Activated CD4-positive, alpha-beta T cell treated with anti-CD3 and anti-CD28 coated beads, Interleukin-10, Interleukin-2, amounts not matched to agents 100 ng/mL and 50 ng/mL, durations not matched to agents 16 hours and 8 hours (primary cell): ENCODE data around the gene TULP4.
"Not testable (repeated sequence)": the region's sequence is repeated elsewhere in the genome, so short reads cannot be mapped to it uniquely, and the experiment has no call there.

Source experiments
- DNase-seq: peaks from one replicate; pipeline ENCODE4 v3.0.0-alpha.2; 2020

The TULP4 gene

DNA sequence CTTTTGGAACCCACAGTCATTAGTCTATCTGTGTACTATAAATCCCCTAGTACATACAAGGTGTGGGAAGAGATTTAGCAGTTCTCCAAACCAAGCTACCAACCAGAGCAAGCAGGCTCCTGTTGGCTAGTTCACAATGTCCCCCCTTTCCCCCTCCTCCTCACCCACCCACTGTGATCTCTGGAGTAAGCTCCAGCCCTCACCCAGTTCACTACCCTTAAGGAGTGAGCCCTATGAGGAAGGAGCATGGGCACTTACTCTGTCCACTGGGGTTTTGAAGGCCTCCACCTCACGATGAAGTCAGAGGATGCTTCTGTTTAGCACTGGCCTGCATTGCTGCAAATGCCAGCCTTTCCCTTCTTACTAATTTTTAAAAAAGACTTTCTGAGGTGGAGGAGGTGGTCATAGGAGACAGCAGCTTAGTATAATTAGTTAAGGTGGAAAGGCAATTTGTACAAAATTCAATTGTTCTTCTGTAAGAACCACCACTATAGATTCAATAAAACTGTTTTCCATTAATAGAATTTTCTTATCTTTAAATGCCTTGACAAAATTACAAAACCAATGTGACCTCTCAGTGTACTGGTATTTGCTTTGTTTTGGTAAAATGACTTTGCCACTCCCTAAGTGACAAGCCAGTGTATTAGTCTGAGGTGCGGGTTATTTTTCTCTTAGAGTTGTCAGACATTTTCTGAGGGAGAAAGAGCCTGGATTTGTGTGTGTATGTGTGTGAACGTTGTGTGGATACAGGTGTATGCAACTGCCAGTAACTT, 86.2 kb downstream of the TULP4 start:
- no peak for DNase-seq

DNA sequence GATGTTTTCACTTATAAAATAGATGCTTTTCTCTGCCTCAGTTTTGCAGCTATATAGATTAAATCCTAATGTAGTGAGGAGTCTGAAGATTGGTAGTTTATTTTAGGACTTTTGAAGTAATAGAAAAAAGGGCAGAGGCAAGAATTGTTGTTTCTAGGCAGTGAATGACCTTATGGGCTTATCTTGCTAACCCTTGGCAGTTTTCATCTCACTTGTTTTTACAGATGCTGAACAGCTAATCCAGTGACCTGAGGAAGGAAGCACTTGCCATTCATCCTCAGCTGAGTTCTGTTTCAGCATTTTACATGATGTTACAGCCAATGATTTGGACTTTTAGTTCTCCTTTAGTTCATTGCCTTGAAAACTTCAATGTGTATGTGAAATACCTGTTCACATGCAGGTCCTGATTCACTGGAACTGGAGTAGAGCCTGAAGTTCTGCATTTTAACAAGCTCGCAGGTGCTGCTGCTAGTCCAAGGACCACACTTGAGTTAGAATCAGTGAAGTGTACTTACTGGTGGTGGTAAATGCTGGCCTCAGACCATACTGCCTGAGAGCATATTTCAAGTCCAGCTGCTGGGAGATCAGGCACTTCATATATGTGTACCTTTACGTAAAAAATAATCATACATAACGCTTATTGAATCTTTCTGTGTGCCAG, 86.9 kb downstream of the TULP4 start:
- DNase-seq, result no peak

DNA sequence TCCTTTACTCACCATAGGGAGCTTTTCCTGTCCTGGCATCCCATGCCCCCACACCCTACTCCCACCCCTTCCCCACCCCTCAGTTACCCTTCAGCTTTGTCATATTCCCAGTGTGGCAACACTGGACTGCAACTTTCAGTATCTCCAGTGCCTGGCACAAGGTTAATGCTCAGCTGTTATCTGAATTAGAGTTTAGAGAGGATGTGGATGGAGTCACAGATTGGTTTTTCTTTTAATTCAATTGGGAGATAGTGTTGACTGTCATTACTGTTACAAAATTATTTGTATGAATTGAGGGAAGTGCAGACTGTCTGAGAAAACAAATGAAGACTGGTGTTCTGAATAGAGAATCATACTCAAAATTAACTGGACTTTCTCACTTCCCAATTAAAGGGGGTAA, 89.9 kb downstream of the TULP4 start:
- DNase-seq, result no peak

DNA sequence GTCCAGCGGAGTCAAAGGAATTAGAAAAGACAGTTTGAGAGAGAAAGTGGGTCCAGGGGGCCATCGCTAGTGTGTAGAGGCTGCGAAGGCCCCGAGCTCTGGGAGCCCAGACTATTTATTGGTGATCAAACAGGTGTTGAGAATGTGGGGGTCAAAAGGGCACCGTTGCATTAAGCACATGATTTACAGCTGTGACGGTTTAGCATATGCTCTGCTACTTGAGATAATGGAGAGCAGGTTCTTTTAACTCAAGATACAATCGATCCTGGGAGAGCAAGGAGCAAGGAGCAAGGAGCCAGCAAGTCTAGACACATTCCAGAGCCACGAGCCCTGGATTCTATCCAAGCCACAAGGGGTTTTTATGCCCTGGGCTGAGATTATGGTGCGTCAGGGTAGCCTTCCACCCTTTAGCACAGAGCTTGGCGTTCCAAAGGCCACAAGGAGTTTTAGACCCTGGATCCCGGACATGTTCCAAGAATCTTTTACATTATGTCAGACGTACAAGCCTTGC, 93.1 kb downstream of the TULP4 start:
- not testable (repeated sequence) for DNase-seq

DNA sequence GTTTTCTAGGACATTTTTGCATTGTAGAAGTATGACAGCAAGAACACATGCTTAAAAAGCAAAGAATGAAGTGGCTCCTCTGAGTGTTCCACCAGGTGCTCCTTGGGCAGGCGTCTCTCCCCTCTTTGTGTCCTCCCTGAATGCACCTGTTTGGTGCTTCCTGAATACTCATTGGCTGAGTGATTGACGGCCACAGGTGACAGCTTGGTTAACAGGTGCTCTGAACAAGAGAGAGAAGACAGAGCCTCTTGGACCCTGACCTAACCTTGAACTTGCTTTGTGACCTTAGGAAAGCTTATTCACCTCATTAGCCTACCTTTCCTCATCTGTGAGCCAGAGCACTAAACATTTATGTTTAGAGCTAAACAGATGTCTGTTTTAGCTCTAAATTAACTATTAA, 93.7 kb downstream of the TULP4 start:
- no peak for DNase-seq

DNA sequence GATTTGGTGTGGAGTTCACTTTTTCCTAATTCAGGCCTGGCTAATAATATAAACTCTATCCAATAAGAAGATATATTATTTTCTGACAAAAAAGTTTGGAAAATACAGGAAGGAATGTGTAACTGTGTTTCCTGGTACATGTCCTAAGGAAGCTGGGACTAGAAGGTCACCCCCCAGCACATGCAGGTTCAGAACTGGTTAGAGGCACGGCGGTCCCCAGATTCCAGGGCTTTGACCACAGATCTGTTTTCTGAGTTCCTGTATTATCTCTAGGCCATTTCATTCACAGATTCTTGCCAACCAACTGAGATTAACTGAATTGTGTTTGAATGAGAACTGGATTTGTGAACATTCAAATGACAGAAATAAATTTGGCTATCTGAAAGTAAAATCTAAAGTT, 94.5 kb downstream of the TULP4 start:
- no peak for DNase-seq

DNA sequence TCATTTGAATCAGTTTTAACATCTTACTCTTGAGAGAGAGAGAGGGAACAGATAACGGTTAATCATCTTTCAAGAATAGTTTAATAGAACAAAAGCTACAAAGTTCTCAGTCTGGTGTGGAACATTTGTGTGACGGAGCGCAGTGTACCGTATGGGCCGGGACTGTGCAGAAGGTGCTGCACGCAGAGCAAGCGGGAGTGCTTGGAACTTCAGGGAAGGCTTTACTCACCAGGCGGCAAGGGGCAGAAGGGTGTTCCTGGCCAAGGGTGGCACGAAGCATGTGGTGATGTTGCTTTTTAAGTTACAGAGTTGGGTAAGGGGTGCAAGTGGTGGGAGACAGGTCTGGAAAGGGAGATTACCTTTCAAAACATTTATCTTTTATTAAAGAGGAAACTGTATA, 95.7 kb downstream of the TULP4 start:
- DNase-seq, result no peak

DNA sequence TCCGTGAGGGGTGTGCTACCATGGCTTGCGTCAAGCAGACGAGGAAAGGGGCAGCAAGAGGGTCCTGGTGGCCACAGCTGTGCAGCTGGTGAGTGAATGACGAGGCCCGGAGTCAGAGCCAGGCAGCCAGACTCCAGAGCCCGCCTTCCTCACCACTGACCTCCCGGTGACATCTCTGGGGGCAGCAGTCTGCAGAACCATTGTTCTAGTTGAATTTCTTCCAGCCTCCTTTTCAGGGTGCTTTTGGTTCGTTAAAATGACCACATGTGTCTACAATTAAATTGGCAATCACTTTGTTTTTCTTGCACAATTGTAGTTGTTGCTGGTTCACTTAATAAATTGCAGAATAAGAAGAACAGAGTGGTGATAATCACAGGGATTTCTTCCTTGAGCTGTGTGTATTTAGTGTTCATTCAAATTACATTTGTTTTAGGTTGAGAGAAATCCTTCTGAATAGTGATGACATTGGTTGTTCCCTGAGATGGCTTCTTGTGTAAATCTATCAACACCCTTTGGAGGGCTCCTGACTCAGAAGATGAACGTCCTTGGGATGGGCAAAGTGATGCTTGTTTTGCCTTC, 96.4 kb downstream of the TULP4 start:
- DNase-seq, result no peak

DNA sequence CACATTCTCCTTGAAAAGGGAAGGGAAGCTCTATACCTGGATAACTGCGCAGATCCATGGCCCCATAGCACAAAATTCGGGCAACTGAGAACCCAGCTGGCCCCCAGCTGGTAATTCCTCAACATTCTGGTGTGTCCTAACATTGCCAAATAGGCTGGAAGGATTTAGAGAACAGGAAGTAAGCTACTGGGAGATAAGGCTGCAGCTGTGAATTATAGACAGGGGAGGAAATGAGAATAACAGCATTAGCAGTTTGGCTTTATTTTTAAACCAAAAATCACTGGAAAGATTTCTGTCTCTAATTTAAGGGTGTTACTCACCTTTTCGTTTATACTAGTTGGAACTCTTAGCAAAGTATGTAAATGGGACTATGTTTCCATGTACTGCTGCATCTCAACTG, 97.2 kb downstream of the TULP4 start:
- no peak for DNase-seq

DNA sequence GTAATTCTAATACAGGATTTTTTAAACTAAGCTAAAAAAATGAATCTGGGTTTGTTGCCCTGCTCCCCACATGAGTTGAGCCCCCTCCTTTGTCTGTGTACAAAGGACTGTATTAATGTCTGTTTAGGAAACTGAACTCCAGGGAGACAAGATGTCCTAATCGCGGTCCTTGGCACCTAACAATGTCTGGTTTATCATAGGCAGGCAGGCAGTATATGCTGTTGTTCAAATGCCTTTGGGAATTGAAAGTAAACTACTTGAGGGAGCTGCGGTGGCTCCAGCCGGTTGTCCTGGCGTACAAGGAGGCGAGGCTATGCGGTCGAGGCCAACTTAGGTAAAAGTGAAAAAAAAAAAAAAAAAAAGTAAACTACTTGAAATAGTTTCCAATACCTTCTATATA, 98.5 kb downstream of the TULP4 start:
- DNase-seq, result no peak

DNA sequence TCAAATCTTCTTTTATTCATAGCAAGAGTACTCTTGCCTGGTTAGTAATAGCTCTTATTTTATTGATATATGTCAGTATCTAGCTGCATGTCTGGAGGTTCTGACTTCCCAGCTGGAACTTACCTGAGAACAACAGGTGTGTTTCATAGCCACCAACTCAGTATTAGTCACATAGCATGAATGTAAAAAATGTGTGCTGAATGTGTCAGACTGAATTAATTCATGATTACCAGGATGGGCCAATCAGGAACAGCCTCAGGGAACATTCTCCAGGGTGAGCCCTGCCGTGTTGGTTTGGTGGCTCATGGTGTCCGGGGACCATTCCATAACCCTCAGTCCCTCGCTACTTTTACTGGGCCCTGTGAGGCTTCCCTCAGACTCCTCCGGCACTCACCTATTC, 99.7 kb downstream of the TULP4 start:
- no peak for DNase-seq

DNA sequence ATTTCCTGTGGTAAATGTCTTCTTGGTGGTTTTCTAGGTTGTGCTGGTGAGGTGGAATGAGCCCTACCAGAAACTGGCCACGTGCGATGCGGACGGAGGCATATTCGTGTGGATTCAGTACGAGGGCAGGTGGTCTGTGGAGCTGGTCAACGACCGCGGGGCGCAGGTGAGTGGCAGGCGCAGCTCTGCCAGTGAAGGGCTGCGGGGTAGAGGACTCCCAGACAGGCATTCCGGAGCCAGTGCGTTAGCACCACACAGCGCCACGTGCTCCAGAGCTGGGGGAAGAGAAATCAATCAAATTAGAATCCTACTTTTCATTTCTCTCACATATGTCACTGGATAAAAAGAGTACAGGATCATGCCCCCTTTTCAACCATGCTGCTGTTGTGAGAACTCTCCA, 100.8 kb downstream of the TULP4 start:
- no peak for DNase-seq

DNA sequence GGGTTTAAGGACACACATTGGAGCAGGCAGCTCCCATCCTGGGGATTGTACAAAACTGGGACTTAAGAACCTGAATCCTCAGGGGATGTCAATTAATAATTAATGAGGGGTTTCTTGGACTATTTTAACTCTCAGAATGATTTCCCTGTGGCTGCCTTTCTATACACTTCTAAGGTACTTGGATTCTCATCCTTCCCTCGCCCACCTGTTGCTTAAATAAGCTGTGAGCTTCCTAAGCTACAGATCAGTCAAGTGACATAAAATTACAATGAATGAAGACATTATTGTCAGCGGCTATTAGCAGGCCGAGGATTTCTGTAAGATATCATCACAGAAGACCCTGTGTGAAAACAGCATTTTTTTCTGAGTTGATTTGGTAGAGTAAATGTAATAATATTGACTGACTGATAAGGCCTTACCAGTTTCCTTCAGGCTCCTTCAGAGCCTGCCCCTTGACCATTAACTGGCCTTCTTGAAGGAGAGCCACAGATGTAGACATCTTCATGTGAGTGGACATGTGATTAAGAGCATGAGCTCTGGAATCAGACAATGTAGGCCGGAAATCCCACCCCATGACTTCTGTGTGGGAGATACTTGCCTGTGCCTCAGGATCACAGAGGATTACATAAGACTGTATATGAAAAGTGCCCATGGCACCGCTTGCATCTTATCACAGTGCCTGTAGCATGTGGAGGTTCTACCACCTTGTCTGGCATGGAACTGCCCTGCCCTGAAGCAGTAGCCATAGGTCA, 101.7 kb downstream of the TULP4 start:
- DNase-seq, result no peak

DNA sequence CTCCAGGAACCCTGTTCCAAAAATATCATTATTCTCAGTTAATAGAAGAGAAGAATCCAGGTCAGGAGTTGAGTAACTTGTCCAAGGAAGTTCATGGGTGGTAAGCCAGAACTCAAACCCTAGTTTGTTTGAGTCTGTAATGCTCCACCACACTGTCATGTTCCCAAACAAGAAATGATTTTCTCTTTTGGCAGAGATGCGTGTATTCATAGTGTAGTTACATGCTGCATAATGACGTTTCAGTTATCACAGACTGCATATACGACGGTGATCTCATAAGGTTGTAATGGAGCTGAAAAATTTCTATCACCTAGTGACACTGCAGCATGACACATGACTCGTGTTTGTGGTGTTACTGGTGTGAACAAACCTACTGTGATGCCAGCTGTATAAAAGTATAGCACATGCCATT, 102.6 kb downstream of the TULP4 start:
- no peak for DNase-seq

DNA sequence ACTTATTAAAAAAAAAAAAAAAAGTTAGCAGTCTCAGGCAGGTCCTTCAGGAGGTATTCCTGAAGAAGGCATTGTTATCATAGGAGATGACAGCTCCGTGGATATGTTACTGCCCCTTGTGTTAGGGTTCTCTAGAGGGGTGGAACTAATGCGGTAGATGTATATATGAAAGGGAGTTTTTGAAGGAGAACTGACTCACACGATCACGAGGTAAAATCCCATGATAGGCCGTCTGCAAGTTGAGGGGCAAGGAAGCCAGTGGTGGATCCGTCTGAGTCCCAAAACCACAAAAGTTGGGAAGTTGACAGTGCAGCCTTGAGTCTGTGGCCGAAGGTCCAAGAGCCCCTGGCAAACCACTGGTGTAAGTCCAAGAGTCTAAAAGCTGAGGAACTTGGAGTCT, 103.4 kb downstream of the TULP4 start:
- DNase-seq, result no peak

DNA sequence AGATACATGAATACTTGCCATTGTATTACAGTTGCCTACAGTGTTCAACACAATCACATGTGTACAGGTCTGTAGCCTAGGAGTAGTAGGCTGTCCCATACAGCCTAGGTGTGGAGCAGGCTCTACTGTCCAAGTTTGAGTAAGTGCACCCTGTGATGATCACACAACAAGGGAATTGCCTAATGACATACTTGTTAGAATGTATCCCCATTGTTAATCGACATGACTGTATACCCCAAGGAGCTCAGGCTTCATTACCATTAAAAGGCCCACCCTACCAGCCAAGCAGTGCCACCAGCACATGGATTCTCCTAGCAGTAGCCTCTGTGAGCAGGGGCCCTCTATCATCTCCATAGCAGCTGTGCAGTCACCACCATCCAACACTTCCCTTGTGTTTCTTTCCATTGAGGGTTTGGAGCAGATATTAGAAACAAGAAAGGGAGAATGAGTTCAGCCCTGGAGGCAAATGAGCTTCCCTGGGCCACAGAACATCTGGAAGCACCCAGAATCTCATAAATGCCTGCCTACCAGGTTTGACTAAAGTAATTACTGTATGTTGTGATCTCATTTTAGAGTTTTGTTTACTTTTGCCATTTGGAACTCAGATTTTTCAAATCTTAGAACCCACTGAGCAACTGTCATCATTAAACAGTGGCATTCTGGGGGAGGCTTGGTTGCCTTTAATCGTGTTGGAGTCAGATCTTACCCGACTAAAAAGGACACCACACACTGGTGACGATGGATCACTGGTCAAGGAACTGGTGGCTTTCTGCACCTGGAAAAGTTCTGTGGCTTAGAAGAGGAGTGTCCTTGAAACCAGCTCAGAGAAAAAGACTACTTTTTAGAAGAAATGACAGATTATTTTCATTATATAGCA, 104.9 kb downstream of the TULP4 start:
- no peak for DNase-seq

DNA sequence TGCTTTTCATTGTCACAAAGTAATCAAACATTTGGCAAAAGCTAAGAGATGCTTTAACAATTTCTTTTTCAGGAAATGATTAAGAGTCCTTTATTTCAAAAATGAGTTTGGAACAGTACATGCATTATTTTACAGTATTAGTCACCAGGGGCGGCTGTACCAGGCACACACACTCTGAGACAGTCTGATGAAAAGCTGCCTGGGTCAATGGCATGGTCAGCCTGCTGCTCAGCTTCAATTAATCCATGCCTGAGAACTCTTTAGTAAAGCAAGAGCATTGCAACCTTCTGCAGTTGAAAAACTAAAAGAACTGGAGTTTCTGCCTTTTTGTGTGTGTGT, 105.5 kb downstream of the TULP4 start:
- no peak for DNase-seq

DNA sequence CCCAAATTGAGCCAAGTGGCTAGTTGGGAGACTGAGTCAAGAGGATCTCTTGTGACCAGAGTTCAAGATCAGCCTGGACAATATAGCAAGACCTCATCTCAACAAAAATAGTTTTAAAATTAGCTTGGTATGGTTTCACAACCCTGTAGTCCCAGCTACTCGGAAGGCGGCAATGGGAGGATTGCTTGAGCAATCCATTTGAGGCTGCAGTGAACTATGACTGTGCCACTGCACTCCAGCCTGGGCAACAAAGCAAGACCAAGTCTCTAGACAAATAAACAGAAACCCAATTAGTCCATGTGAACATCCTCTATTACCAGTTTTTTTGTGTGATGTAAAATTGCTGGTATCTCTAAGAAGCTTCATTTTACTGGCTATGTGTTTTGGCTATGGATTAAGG, 106.2 kb downstream of the TULP4 start:
- no peak for DNase-seq

DNA sequence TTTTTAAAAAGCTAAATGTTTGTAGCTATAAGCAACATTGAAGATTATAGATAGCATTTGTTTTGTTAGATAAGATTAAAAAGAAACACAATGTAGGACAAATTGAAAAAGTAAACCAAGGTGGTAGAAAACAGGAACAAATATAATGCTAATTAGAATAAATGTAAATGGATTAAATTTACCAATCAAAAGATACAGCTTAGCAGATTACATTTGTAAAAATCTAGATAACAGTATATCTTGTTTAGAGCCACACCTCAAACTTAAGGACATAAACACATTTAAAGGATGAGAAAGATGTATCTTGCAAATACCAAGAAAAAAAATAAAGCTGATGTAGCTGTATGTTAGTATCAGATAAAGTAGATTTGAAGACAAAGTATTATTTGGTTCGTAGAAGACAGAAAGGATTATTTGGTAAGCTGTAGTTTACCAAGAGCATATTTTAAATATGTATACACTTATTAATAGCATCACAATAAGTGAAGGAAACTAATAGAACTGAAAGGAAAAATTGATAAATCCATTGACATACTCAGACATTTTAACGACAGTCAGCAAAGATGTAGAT, 107.2 kb downstream of the TULP4 start:
- no peak for DNase-seq

DNA sequence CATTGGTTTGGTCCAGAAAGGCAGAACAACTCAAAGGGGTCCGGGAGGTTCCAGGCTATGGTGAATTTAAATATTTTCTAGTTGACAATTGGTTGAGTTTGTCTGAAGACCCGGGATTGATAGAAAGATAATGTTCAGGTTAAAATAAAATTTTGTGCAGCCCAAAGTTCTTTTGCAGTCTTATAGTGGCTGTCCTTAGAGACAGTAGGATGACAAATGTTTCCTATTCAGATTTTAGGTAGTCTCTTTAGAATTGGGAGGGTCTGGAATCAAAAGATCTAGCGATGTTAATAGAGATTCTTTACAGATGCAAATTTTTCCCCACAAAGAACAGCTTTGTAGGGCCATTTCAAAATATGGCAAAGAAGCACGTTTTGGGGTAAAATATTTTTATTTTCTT, 109.1 kb downstream of the TULP4 start:
- DNase-seq, result no peak

DNA sequence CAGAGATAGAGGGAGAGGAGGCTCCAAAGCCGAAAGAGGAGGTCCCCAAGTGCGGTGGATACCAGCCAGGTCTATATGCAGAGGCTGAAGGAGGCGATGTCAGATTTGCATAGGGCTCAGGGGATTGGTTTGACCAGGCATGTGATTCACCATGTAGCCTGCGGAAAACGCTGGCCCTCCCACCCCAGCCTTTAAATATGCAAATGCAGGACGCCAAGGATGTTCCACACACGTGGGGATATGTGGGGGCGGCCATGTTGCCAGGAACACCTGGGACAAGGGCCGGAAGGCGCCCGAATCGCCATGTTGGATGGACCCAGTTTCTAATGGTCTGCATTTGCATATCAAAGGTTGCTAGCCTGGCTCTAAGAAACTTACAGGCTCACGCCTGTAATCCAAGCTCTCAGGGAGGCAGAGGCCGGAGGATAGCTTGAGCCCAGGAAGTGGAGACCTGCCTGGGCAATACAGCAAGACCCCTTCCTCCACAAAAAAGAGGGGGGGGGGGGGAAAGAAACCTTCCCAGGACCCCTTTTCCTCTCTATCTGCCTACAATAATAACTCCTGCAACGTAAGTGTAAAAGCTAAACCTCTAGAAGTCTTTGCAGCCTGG, 110.5 kb downstream of the TULP4 start:
- DNase-seq, result no peak

DNA sequence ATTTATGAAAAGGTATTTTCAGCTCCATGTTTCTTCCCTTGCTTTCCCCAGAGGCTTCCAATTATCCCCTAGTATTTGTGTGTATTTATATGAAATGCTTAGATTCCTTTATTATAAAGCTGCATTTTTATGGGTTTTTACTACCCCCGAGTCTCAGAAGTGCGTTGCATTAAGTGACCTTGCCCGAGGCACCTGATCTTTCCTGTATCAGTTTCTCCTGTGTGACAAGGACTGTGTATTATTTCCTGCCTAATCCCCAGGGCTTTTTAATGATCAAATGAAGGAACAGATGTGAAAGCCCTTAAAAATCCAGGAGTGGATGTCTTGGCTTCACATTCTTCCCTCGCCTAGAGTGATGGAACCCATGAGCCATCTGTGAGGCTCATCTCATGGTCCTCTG, 118.8 kb downstream of the TULP4 start:
- no peak for DNase-seq
